K562 (cell line): Measurements from ENCODE around the gene FGF5. TPM values are rescaled to one million over a fixed set of nuclear protein-coding genes. Genes with fewer than 3 reads are reported as not detected.

Experiments
- ATF7 ChIP-seq: fragments of 450-650 bp; IDR thresholded peaks from 2 replicates; pipeline ENCODE4 v1.7.1; 2014; ENCODE audit warnings: mild to moderate bottlenecking, moderate library complexity
- DACH1 ChIP-seq: fragments of 450-650 bp; IDR thresholded peaks from 2 replicates; pipeline ENCODE4 v1.6.1; 2018; ENCODE audit not compliant: partially characterized antibody
- ETV1 ChIP-seq: fragments of 450-650 bp; conservative IDR thresholded peaks from 2 replicates; pipeline ENCODE4 v1.6.1; 2016; ENCODE audit warnings: missing genetic modification characterization, control low read depth, low read depth, missing compliant biosample characterization
- GABPA ChIP-seq: fragments of 200-800 bp; sonication (Bioruptor generic); conservative IDR thresholded peaks from 2 replicates; pipeline ENCODE4 v1.6.1; 2016; ENCODE audit warnings: low read depth, missing genetic modification characterization, missing compliant biosample characterization
- HDAC3 ChIP-seq: fragments of 450-650 bp; IDR thresholded peaks from 2 replicates; pipeline ENCODE4 v1.6.1; 2018; ENCODE audit warnings: borderline replicate concordance, mild to moderate bottlenecking, moderate library complexity; ENCODE audit not compliant: partially characterized antibody
- HNRNPUL1 ChIP-seq: fragments of 200-400 bp; formaldehyde crosslinking; IDR thresholded peaks from 2 replicates; pipeline ENCODE4 v1.6.1; 2017; ENCODE audit warnings: low read length
- IFI16 ChIP-seq: fragments of 250-450 bp; sonication (Bioruptor Pico); IDR thresholded peaks from 2 replicates; pipeline ENCODE4 v2.1.2; 2022; ENCODE audit warnings: mild to moderate bottlenecking, inconsistent platforms
- KAT2B ChIP-seq: IDR thresholded peaks from one replicate; pipeline ENCODE4 v1.6.1; 2012; ENCODE audit warnings: low read depth, mild to moderate bottlenecking, control low read depth, inconsistent platforms, low read length, moderate library complexity
- MBD2 ChIP-seq: sonication (generic); IDR thresholded peaks from 2 replicates; pipeline ENCODE4 v1.6.1; 2016; ENCODE audit warnings: low read depth, borderline replicate concordance
- NCOR1 ChIP-seq: fragments of 450-650 bp; IDR thresholded peaks from 2 replicates; pipeline ENCODE4 v1.6.1; 2016; ENCODE audit warnings: mild to moderate bottlenecking, moderate library complexity
- NRF1 ChIP-seq, 2 experiments: fragments of 450-650 bp; IDR thresholded peaks in 1 of 2; conservative IDR thresholded peaks in 1 of 2; 2 replicates each; pipeline ENCODE4 v1.6.1; 2014; ENCODE audit warnings: mild to moderate bottlenecking in 2 of 2
- PHB2 ChIP-seq: fragments of 450-650 bp; IDR thresholded peaks from 2 replicates; pipeline ENCODE4 v1.6.1; 2017; ENCODE audit warnings: low read depth
- POLR2A ChIP-seq: fragments of 450-650 bp; conservative IDR thresholded peaks from 2 replicates; pipeline ENCODE4 v1.6.1; 2016
- RBBP5 ChIP-seq: fragments of 200-600 bp; sonication (generic); IDR thresholded peaks from 2 replicates; pipeline ENCODE4 v1.6.1; 2012; ENCODE audit warnings: borderline replicate concordance, mild to moderate bottlenecking, low read length, control low read depth, inconsistent platforms; ENCODE audit not compliant: insufficient read depth, poor library complexity, severe bottlenecking
- RNF2 ChIP-seq: sonication (generic); IDR thresholded peaks from 2 replicates; pipeline ENCODE4 v1.6.1; 2016
- SPI1 ChIP-seq: IDR thresholded peaks from 2 replicates; pipeline ENCODE4 v1.6.1; 2011; ENCODE audit warnings: low read depth, low read length, control low read depth, borderline replicate concordance
- TEAD4 ChIP-seq, 2 experiments: sonication (generic) in 1 of 2; formaldehyde crosslinking in 1 of 2; IDR thresholded peaks; 2 replicates each; pipeline versions ENCODE4 v1.6.1 to v1.8.0; 2012 to 2022; ENCODE audit warnings: borderline replicate concordance in 1 of 2, inconsistent platforms in 1 of 2, low read length in 1 of 2, mild to moderate bottlenecking in 1 of 2, missing genetic modification reagents in 1 of 2
- ZBTB17 ChIP-seq: fragments of 450-650 bp; formaldehyde crosslinking; IDR thresholded peaks from 2 replicates; pipeline ENCODE4 v1.4.0; 2020; ENCODE audit warnings: mild to moderate bottlenecking
- ZEB2 ChIP-seq: fragments of 450-650 bp; IDR thresholded peaks from 2 replicates; pipeline ENCODE4 v1.6.1; 2016
- ZNF174 ChIP-seq: fragments of 250-450 bp; sonication (Bioruptor Pico); IDR thresholded peaks from 2 replicates; pipeline ENCODE4 v1.4.0; 2020; ENCODE audit warnings: mild to moderate bottlenecking
- ZNF239 ChIP-seq: fragments of 250-450 bp; sonication (Bioruptor Pico); IDR thresholded peaks from 2 replicates; pipeline ENCODE4 v1.4.0; 2020; ENCODE audit warnings: mild to moderate bottlenecking
- polyA plus RNA-seq, 8 experiments: library from polyadenylated mRNA; depleted of rRNA in 4 of 8; stranded (reverse) in 5 of 8; unstranded in 3 of 8; fragments of >200 nt; fragmentation: Nextera tagmentation in 2 of 8; fragmentation: Illumina TruSeq in 1 of 8; extraction: Ambion mirVana in 2 of 8; extraction: Trizol in 1 of 8; gene quantifications; 2 replicates each; pipeline versions ENCODE4 v1.2.1 to v1.2.3, GENCODE V29; 2011 to 2014; ENCODE audit warnings: inconsistent platforms in 1 of 8, missing spikeins in 1 of 8
- total RNA-seq, 7 experiments: library from RNA; depleted of rRNA in 6 of 7; stranded (reverse); fragments of >200 nt in 6 of 7; fragmentation: Illumina TruSeq in 2 of 7; extraction: Trizol in 2 of 7; gene quantifications; 2 replicates each; pipeline versions ENCODE4 v1.2.1 to v1.2.3, GENCODE V29; 2011 to 2021; ENCODE audit warnings: low replicate concordance in 1 of 7
- TF ChIP-seq, protein P1 (sequence below), 2 experiments: fragments of 450-650 bp; conservative IDR thresholded peaks; 2 replicates each; pipeline ENCODE4 v1.6.1; 2017; ENCODE audit warnings: mild to moderate bottlenecking in 2 of 2, moderate library complexity in 2 of 2
- TF ChIP-seq, protein P2 (sequence below): sonication (generic); formaldehyde crosslinking; IDR thresholded peaks from 2 replicates; pipeline ENCODE4 v1.8.0; 2022; ENCODE audit warnings: missing genetic modification reagents, mild to moderate bottlenecking, borderline replicate concordance
- TF ChIP-seq, protein P3 (sequence below): fragments of 250-450 bp; sonication (Bioruptor Pico); IDR thresholded peaks from 2 replicates; pipeline ENCODE4 v1.4.0; 2020; ENCODE audit warnings: mild to moderate bottlenecking, moderate library complexity

FGF5 gene
- total and polyA plus RNA-seq, 9 of the 15 experiments (the other 6 are each of a cell fraction or from before 2014, with no cell fraction given): 0.38 to 2.7 (median 1.1) TPM

DNA sequence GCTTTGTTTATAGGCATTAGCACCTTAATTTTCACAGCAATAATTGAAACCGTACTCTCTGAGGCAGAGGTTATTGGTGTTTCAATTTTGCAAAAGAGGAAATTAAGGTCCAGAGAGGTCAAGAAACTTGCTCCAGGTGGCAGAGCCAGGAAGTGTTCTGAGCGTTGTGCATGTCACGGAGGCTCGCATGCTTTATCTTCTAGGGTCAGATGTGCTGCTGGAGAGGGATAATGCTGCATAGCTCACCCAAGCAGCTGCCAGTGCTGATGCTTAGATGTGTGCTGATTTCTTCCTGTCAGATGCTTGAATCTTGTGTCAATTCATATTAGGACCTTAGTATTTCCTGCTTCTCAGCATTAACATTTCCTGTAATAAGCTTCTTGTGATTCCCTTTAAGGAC, 13.0 kb upstream of the FGF5 start (continued):
- TF ChIP-seq, protein P1, sequence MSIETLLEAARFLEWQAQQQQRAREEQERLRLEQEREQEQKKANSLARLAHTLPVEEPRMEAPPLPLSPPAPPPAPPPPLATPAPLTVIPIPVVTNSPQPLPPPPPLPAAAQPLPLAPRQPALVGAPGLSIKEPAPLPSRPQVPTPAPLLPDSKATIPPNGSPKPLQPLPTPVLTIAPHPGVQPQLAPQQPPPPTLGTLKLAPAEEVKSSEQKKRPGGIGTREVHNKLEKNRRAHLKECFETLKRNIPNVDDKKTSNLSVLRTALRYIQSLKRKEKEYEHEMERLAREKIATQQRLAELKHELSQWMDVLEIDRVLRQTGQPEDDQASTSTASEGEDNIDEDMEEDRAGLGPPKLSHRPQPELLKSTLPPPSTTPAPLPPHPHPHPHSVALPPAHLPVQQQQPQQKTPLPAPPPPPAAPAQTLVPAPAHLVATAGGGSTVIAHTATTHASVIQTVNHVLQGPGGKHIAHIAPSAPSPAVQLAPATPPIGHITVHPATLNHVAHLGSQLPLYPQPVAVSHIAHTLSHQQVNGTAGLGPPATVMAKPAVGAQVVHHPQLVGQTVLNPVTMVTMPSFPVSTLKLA (conservative IDR thresholded peaks at IDR 0.05): peak in 1 of 2 experiments; percentile 68; a peak in 2 of 4 replicates
- TF ChIP-seq HNRNPUL1 (no peak), RNF2 (peak; percentile 83), RBBP5 (no peak), IFI16 (CRISPR knock-in tag) (no peak), HDAC3 (peak; percentile 65), NCOR1 (peak; percentile 97), MBD2 (peak; percentile 72), TEAD4 (IDR thresholded peaks at IDR 0.05; ENCODE audit: low read length) (peak; percentile 99), TEAD4 (CRISPR knock-in tag; IDR thresholded peaks at IDR 0.05; ENCODE audit: borderline replicate concordance) (no peak), GABPA (peak; percentile 58), DACH1 (peak; percentile 58), SPI1 (peak; percentile 21; the same call in 1 of the 2 replicates), POLR2A (no peak), ZBTB17 (CRISPR knock-in tag) (no peak), ZEB2 (0 out of 2 replicates have a peak, but pooled peaks have one; percentile 34), ATF7 (peak; percentile 61; the same call in 1 of the 2 replicates), ETV1 (tag) (peak; percentile 94), ZNF174 (CRISPR knock-in tag) (no peak), PHB2 (peak; percentile 92), ZNF239 (CRISPR knock-in tag) (peak; percentile 97), KAT2B (no peak), NRF1 (conservative IDR thresholded peaks at IDR 0.05 in 1 of 2, IDR thresholded peaks at IDR 0.05 in 1 of 2) (peak in 1 of 2 experiments; percentile 56; a peak in 3 of 4 replicates)
- TF ChIP-seq, protein P2, sequence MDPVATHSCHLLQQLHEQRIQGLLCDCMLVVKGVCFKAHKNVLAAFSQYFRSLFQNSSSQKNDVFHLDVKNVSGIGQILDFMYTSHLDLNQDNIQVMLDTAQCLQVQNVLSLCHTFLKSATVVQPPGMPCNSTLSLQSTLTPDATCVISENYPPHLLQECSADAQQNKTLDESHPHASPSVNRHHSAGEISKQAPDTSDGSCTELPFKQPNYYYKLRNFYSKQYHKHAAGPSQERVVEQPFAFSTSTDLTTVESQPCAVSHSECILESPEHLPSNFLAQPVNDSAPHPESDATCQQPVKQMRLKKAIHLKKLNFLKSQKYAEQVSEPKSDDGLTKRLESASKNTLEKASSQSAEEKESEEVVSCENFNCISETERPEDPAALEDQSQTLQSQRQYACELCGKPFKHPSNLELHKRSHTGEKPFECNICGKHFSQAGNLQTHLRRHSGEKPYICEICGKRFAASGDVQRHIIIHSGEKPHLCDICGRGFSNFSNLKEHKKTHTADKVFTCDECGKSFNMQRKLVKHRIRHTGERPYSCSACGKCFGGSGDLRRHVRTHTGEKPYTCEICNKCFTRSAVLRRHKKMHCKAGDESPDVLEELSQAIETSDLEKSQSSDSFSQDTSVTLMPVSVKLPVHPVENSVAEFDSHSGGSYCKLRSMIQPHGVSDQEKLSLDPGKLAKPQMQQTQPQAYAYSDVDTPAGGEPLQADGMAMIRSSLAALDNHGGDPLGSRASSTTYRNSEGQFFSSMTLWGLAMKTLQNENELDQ (CRISPR knock-in tag): no peak
- TF ChIP-seq, protein P3, sequence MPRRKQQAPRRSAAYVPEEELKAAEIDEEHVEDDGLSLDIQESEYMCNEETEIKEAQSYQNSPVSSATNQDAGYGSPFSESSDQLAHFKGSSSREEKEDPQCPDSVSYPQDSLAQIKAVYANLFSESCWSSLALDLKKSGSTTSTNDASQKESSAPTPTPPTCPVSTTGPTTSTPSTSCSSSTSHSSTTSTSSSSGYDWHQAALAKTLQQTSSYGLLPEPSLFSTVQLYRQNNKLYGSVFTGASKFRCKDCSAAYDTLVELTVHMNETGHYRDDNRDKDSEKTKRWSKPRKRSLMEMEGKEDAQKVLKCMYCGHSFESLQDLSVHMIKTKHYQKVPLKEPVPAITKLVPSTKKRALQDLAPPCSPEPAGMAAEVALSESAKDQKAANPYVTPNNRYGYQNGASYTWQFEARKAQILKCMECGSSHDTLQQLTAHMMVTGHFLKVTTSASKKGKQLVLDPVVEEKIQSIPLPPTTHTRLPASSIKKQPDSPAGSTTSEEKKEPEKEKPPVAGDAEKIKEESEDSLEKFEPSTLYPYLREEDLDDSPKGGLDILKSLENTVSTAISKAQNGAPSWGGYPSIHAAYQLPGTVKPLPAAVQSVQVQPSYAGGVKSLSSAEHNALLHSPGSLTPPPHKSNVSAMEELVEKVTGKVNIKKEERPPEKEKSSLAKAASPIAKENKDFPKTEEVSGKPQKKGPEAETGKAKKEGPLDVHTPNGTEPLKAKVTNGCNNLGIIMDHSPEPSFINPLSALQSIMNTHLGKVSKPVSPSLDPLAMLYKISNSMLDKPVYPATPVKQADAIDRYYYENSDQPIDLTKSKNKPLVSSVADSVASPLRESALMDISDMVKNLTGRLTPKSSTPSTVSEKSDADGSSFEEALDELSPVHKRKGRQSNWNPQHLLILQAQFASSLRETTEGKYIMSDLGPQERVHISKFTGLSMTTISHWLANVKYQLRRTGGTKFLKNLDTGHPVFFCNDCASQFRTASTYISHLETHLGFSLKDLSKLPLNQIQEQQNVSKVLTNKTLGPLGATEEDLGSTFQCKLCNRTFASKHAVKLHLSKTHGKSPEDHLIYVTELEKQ (CRISPR knock-in tag): no peak
